ENCODE data around the gene DYNLT1.

Gene DYNLT1

GRCh38 chr6:158611039-158611438 lies 33.5 kb downstream of the DYNLT1 start:
- TF ChIP-seq POLR2AphosphoS5 (IDR thresholded peaks at IDR 0.05; ENCODE audit: low read depth) (no peak), GABPA (IDR thresholded peaks at IDR 0.05; ENCODE audit: low read depth) (no peak), CTCF (IDR thresholded peaks at IDR 0.05; ENCODE audit: insufficient read depth, low read length) (no peak), SPI1 (IDR thresholded peaks at IDR 0.05; ENCODE audit: borderline replicate concordance, low read depth) (no peak), REST (IDR thresholded peaks at IDR 0.05; ENCODE audit: insufficient replicate concordance, low read depth) (no peak)
- no peak overlapping the region for H3K27ac ChIP-seq (replicated peaks)
- no peak overlapping the region for H3K4me3 ChIP-seq (replicated peaks; ENCODE audit: insufficient read depth, low read length)
- DNase-seq (ENCODE audit: low read depth in 1 of 2, low spot score in 1 of 2), result no peak
- no peaks in the 10 kb centered on the region for H3K27me3 ChIP-seq (ENCODE audit: insufficient read depth, poor library complexity, severe bottlenecking)

GRCh38 chr6:158610319-158610968 lies 34.1 kb downstream of the DYNLT1 start:
- no peak overlapping the region for H3K4me3 ChIP-seq (replicated peaks; ENCODE audit: insufficient read depth, low read length)
- no peak for DNase-seq (ENCODE audit: low read depth in 1 of 2, low spot score in 1 of 2)
- no peaks in the 10 kb centered on the region for H3K27me3 ChIP-seq (ENCODE audit: insufficient read depth, poor library complexity, severe bottlenecking)
- no peak overlapping the region for H3K27ac ChIP-seq (replicated peaks)
- TF ChIP-seq POLR2AphosphoS5 (IDR thresholded peaks at IDR 0.05; ENCODE audit: low read depth) (no peak), REST (IDR thresholded peaks at IDR 0.05; ENCODE audit: insufficient replicate concordance, low read depth) (no peak), GABPA (IDR thresholded peaks at IDR 0.05; ENCODE audit: low read depth) (no peak), SPI1 (IDR thresholded peaks at IDR 0.05; ENCODE audit: borderline replicate concordance, low read depth) (no peak), CTCF (IDR thresholded peaks at IDR 0.05; ENCODE audit: insufficient read depth, low read length) (no peak)

GRCh38 chr6:158609455-158610155 lies 34.9 kb downstream of the DYNLT1 start:
- H3K27ac ChIP-seq (replicated peaks), result no peak overlapping the region
- no peak for TF ChIP-seq SPI1 (IDR thresholded peaks at IDR 0.05; ENCODE audit: borderline replicate concordance, low read depth)
- no peak for TF ChIP-seq REST (IDR thresholded peaks at IDR 0.05; ENCODE audit: insufficient replicate concordance, low read depth)
- TF ChIP-seq GABPA (IDR thresholded peaks at IDR 0.05; ENCODE audit: low read depth), result no peak
- no peak for TF ChIP-seq CTCF (IDR thresholded peaks at IDR 0.05; ENCODE audit: insufficient read depth, low read length)
- TF ChIP-seq POLR2AphosphoS5 (IDR thresholded peaks at IDR 0.05; ENCODE audit: low read depth), result no peak
- no peak for DNase-seq (ENCODE audit: low read depth in 1 of 2, low spot score in 1 of 2)
- H3K27me3 ChIP-seq (ENCODE audit: insufficient read depth, poor library complexity, severe bottlenecking), result no peaks in the 10 kb centered on the region
- no peak overlapping the region for H3K4me3 ChIP-seq (replicated peaks; ENCODE audit: insufficient read depth, low read length)
